Mesenteric fat pad (tissue), 1 donor: ENCODE measurements around the gene PITPNM1. TPM values are rescaled to one million over a fixed set of nuclear protein-coding genes. Genes with fewer than 3 reads are reported as not detected.

Experiments
- DNase-seq: peaks from one replicate; pipeline ENCODE4 v3.0.0-alpha.2; 2020; ENCODE audit warnings: low spot score
- total RNA-seq: library from RNA; stranded (reverse); fragmentation: NEBNext Ultra II Directional; extraction: Animal tissue kit (Norgen Biotek cat#: 25700); gene quantifications from one replicate; pipeline ENCODE4 v1.2.1, GENCODE V29; 2021
- donor health status: DM: yes; HTN: yes; CAD: no.

Gene PITPNM1
- total RNA-seq, 1 donor from 2014 or later = 29.5 TPM

GRCh38 chr11:67504005-67504949 is 886 bp downstream of the PITPNM1 start:
- DNase-seq = no peak

GRCh38 chr11:67503119-67504004 is 1.8 kb downstream of the PITPNM1 start:
- no peak for DNase-seq

GRCh38 chr11:67502328-67502979 is 2.7 kb downstream of the PITPNM1 start:
- no peak for DNase-seq

- no peak for DNase-seq
These were observed 3.3 kb downstream of the PITPNM1 start for GRCh38 chr11:67501854-67502253.

- DNase-seq = no peak
These were observed 4.1 kb downstream of the PITPNM1 start for GRCh38 chr11:67500831-67501715.

- no peak for DNase-seq
These were observed 4.7 kb downstream of the PITPNM1 start for GRCh38 chr11:67500484-67500821.

GRCh38 chr11:67499808-67500483 is 5.2 kb downstream of the PITPNM1 start:
- DNase-seq = no peak

- DNase-seq = no peak
These were observed 6.6 kb downstream of the PITPNM1 start for GRCh38 chr11:67498544-67498972.

- no peak for DNase-seq
These were observed 7.4 kb downstream of the PITPNM1 start for GRCh38 chr11:67497656-67498291.

- no peak for DNase-seq
These were observed 9.1 kb downstream of the PITPNM1 start for GRCh38 chr11:67496113-67496512.

- DNase-seq = no peak
These were observed 9.7 kb downstream of the PITPNM1 start for GRCh38 chr11:67495234-67496005.

- DNase-seq = no peak
These were observed 10.6 kb downstream of the PITPNM1 start for GRCh38 chr11:67494371-67495233.

GRCh38 chr11:67493548-67494370 is 11.4 kb downstream of the PITPNM1 start:
- DNase-seq = no peak

- no peak for DNase-seq
These were observed 12.2 kb downstream of the PITPNM1 start for GRCh38 chr11:67492801-67493547.

GRCh38 chr11:67492069-67492727 is 13.0 kb downstream of the PITPNM1 start:
- no peak for DNase-seq
